Mesenchymal stem cell (in vitro differentiated cells and primary cell): Measurements from ENCODE around the gene MED29.

Source experiments
- DNase-seq: peaks from one replicate; pipeline ENCODE4 v3.0.0-alpha.2; 2013
- H2AFZ ChIP-seq: one replicate; pipeline ENCODE4 v1.6.1; 2013; ENCODE audit warnings: low read depth, mild to moderate bottlenecking, control low read depth, inconsistent platforms, low read length, moderate library complexity
- H2AK5ac ChIP-seq: 2 replicates; pipeline ENCODE4 v1.6.1; 2013; ENCODE audit warnings: low read length, moderate library complexity, mild to moderate bottlenecking, inconsistent platforms; ENCODE audit not compliant: severe bottlenecking
- H2BK120ac ChIP-seq: one replicate; pipeline ENCODE4 v1.6.1; 2013; ENCODE audit warnings: low read depth, mild to moderate bottlenecking, inconsistent platforms, low read length, moderate library complexity
- H2BK12ac ChIP-seq, 2 experiments: one replicate each; pipeline ENCODE4 v1.6.1; 2013; ENCODE audit warnings: inconsistent platforms in 2 of 2, low read length in 2 of 2, mild to moderate bottlenecking in 2 of 2, moderate library complexity in 2 of 2, control low read depth in 1 of 2
- H2BK15ac ChIP-seq: one replicate; pipeline ENCODE4 v1.6.1; 2013; ENCODE audit warnings: mild to moderate bottlenecking, low read depth, inconsistent platforms; ENCODE audit not compliant: poor library complexity, severe bottlenecking
- H2BK5ac ChIP-seq: 2 replicates; pipeline ENCODE4 v1.6.1; 2013; ENCODE audit warnings: low read depth, mild to moderate bottlenecking, low read length, control low read depth, inconsistent platforms; ENCODE audit not compliant: poor library complexity, severe bottlenecking
- H3K14ac ChIP-seq, 2 experiments: one replicate each; pipeline ENCODE4 v1.6.1; 2013; ENCODE audit warnings: inconsistent platforms in 2 of 2, low read length in 2 of 2, control low read depth in 1 of 2, mild to moderate bottlenecking in 1 of 2, moderate library complexity in 1 of 2
- H3K18ac ChIP-seq, 2 experiments: one replicate each; pipeline ENCODE4 v1.6.1; 2013; ENCODE audit warnings: inconsistent platforms in 2 of 2, low read length in 2 of 2, control low read depth in 1 of 2, low read depth in 1 of 2, mild to moderate bottlenecking in 1 of 2
- H3K23ac ChIP-seq, 2 experiments: one replicate each; pipeline ENCODE4 v1.6.1; 2013; ENCODE audit warnings: inconsistent platforms in 2 of 2, low read length in 2 of 2, mild to moderate bottlenecking in 2 of 2, moderate library complexity in 2 of 2, control low read depth in 1 of 2
- H3K27ac ChIP-seq: 2 replicates; pipeline ENCODE4 v1.5.1; 2013; ENCODE audit warnings: mild to moderate bottlenecking, moderate library complexity, low read length, control low read depth, inconsistent platforms; ENCODE audit not compliant: poor library complexity, severe bottlenecking
- H3K27me3 ChIP-seq, 2 experiments: 2 replicates each; pipeline versions ENCODE4 v1.6.1 to v1.7.0; 2013; ENCODE audit warnings: low read length in 2 of 2, mild to moderate bottlenecking in 2 of 2, moderate library complexity in 2 of 2, control low read depth in 1 of 2, inconsistent platforms in 1 of 2; ENCODE audit not compliant: control insufficient read depth in 1 of 2, insufficient read depth in 1 of 2
- H3K36me3 ChIP-seq, 2 experiments: 2 replicates each; pipeline versions ENCODE4 v1.6.1 to v1.7.0; 2013; ENCODE audit warnings: low read length in 2 of 2, control low read depth in 1 of 2, inconsistent platforms in 1 of 2, low read depth in 1 of 2, mild to moderate bottlenecking in 1 of 2; ENCODE audit not compliant: insufficient read depth in 2 of 2, control insufficient read depth in 1 of 2
- H3K4ac ChIP-seq, 2 experiments: one replicate each; pipeline ENCODE4 v1.6.1; 2013; ENCODE audit warnings: inconsistent platforms in 2 of 2, low read length in 2 of 2, mild to moderate bottlenecking in 2 of 2, moderate library complexity in 2 of 2, control low read depth in 1 of 2, low read depth in 1 of 2
- H3K4me1 ChIP-seq: 2 replicates; pipeline ENCODE4 v1.6.1; 2013; ENCODE audit warnings: low read depth, low read length, control low read depth; ENCODE audit not compliant: control insufficient read depth, insufficient read depth
- H3K4me2 ChIP-seq: 2 replicates; pipeline ENCODE4 v1.6.1; 2013; ENCODE audit warnings: low read length, mild to moderate bottlenecking, inconsistent platforms; ENCODE audit not compliant: poor library complexity, severe bottlenecking
- H3K4me3 ChIP-seq, 2 experiments: 2 replicates each; pipeline versions ENCODE4 v1.5.1 to v1.7.0; 2013; ENCODE audit warnings: low read length in 2 of 2, mild to moderate bottlenecking in 2 of 2, control low read depth in 1 of 2, low read depth in 1 of 2; ENCODE audit not compliant: insufficient read depth in 1 of 2
- H3K79me1 ChIP-seq: replicated peaks from 2 replicates; pipeline ENCODE4 v1.6.1; 2013; ENCODE audit warnings: mild to moderate bottlenecking, control low read depth, low read length, inconsistent platforms; ENCODE audit not compliant: poor library complexity, severe bottlenecking
- H3K9ac ChIP-seq: 2 replicates; pipeline ENCODE4 v1.7.0; 2013; ENCODE audit warnings: mild to moderate bottlenecking, low read length, moderate library complexity
- H3K9me3 ChIP-seq: 2 replicates; pipeline ENCODE4 v1.7.0; 2013; ENCODE audit warnings: mild to moderate bottlenecking, low read length; ENCODE audit not compliant: control insufficient read depth
- H4K8ac ChIP-seq: one replicate; pipeline ENCODE4 v1.6.1; 2013; ENCODE audit warnings: inconsistent platforms, mild to moderate bottlenecking, low read length, moderate library complexity
- H4K91ac ChIP-seq: one replicate; pipeline ENCODE4 v1.6.1; 2013; ENCODE audit warnings: mild to moderate bottlenecking, low read length, inconsistent platforms
- WGBS: methylation state at CpG from one replicate; pipeline ENCODE4 v1.1.7; 2013; ENCODE audit warnings: mixed read lengths; 5-methylcytosine and 5-hydroxymethylcytosine counted together

MED29 gene

DNA sequence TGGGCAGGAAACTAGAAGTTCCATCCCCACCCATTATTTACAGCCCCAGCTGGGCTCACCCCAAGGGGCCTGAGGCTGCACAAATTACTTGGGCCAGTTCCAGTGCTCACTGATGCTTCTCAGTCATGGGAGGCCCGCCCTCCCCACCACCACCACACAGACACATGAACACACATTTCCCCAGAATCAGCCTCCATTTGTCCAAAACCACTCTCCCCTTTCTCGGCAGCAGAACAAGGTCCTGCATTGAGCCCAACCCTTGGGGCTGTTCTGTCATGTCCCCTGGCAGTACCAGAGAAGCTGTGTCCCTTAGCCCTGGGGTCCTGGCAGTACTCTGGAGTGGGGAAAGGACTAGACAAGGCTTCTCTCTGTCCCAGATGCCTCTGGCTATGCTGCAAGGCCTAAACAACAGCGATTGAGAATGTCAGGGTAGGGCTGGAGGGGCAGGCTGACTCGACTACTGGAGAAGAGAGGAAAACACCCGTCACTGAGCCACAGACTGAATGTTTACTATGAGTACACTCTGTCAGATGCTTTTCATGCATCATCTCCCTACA is 27.2 kb upstream of the MED29 start:
- no peak overlapping the region for H4K8ac ChIP-seq
- H3K18ac ChIP-seq = no peak overlapping the region
- no peak overlapping the region for H2BK15ac ChIP-seq
- H3K79me1 ChIP-seq = peaks cover 39% of the 10 kb centered on the region
- no peak overlapping the region for H3K4ac ChIP-seq
- peak overlapping the region; percentile 91 for H3K9ac ChIP-seq
- H3K27me3 ChIP-seq = no peaks in the 10 kb centered on the region
- H3K36me3 ChIP-seq = peaks cover 30 to 58% of the 10 kb centered on the region in 2 experiments
- no peak overlapping the region for H2AK5ac ChIP-seq
- WGBS = 81% methylated on average over 4 of the region's 5 CpGs
- peaks cover 19% of the 10 kb centered on the region for H3K4me1 ChIP-seq
- peak overlapping the region in 1 of 2 experiments; percentile 2 for H3K14ac ChIP-seq
- no peak overlapping the region for H2AFZ ChIP-seq
- H3K4me3 ChIP-seq = no peak overlapping the region
- no peak overlapping the region for H3K4me2 ChIP-seq
- no peak overlapping the region for H2BK120ac ChIP-seq
- DNase-seq = peak; percentile 62
- H3K23ac ChIP-seq = no peak overlapping the region
- no peaks in the 10 kb centered on the region for H3K9me3 ChIP-seq
- H2BK5ac ChIP-seq = no peak overlapping the region
- H3K27ac ChIP-seq = peak overlapping the region; percentile 52
- no peak overlapping the region for H2BK12ac ChIP-seq
- H4K91ac ChIP-seq = no peak overlapping the region

DNA sequence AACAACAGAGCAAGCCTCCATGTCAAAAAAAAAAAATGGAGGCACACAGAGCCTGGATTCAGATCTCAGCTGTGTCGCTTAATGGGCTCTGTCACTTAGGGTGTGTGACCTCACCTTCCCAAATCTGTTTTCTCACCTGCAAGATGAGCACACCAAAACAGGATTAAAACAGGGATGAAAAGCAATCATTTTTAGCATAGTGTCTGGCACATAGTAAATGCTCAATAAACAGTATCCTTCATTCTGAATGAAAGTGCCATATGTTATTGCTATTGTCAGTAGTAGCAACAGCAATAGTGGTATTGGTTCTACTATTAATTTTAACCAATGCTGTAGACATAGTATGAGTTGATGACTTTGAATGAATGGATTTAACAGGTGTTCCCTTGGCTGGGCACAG is 25.6 kb upstream of the MED29 start:
- Histone ChIP-seq H3K9me3 (no peaks in the 10 kb centered on the region), H3K4me3 (no peak overlapping the region), H3K23ac (no peak overlapping the region), H3K36me3 (peaks cover 35 to 61% of the 10 kb centered on the region in 2 experiments), H2BK5ac (no peak overlapping the region), H3K9ac (no peak overlapping the region), H3K14ac (no peak overlapping the region), H2AK5ac (no peak overlapping the region), H3K4me2 (no peak overlapping the region), H2BK120ac (no peak overlapping the region), H3K27me3 (no peaks in the 10 kb centered on the region), H3K79me1 (peaks cover 43% of the 10 kb centered on the region), H2AFZ (no peak overlapping the region), H3K4me1 (peaks cover 19% of the 10 kb centered on the region), H3K27ac (no peak overlapping the region), H2BK15ac (no peak overlapping the region), H3K18ac (no peak overlapping the region), H2BK12ac (no peak overlapping the region), H4K8ac (no peak overlapping the region), H4K91ac (no peak overlapping the region), H3K4ac (no peak overlapping the region)
- 100% methylated on average over 1 of the region's 1 CpG for WGBS
- DNase-seq = no peak

DNA sequence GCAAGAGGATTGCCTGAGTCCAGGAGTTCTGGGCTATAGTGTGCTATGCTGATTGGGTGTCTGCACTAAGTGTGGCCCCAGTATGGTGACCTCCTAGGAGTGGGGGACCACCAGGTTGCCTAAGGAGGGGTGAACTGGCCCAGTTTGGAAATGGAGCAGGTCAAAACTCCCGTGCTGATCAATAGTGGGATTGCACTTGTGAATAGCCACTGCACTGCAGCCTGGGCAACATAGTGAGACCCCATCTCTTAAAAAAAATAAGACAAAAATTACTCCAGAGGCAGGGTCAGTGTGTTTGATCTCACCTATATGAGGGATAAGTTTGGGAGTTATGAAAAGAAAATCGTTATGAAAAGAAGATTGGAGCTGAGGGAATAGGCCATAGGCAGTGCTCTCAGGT is 22.0 kb upstream of the MED29 start:
- no peak overlapping the region for H2BK120ac ChIP-seq
- H3K36me3 ChIP-seq = peaks cover 42 to 75% of the 10 kb centered on the region in 2 experiments
- no peak overlapping the region for H3K4me2 ChIP-seq
- no peak overlapping the region for H3K27ac ChIP-seq
- H4K91ac ChIP-seq = no peak overlapping the region
- H3K4ac ChIP-seq = no peak overlapping the region
- no peak overlapping the region for H2AFZ ChIP-seq
- no peaks in the 10 kb centered on the region for H3K27me3 ChIP-seq
- H4K8ac ChIP-seq = no peak overlapping the region
- H3K9ac ChIP-seq = no peak overlapping the region
- WGBS = 92% methylated on average over 2 of the region's 2 CpGs
- no peak overlapping the region for H2AK5ac ChIP-seq
- H3K4me3 ChIP-seq = no peak overlapping the region
- peaks cover 3% of the 10 kb centered on the region for H3K4me1 ChIP-seq
- no peak overlapping the region for H3K14ac ChIP-seq
- H2BK15ac ChIP-seq = no peak overlapping the region
- H3K18ac ChIP-seq = no peak overlapping the region
- H2BK5ac ChIP-seq = no peak overlapping the region
- H3K9me3 ChIP-seq = no peaks in the 10 kb centered on the region
- no peak for DNase-seq
- no peak overlapping the region for H2BK12ac ChIP-seq
- no peak overlapping the region for H3K23ac ChIP-seq
- H3K79me1 ChIP-seq = peaks cover 54% of the 10 kb centered on the region

GRCh38 chr19:39370735-39371134 is 20.4 kb upstream of the MED29 start:
- Histone ChIP-seq H3K4me3 (no peak overlapping the region), H3K4me1 (peaks cover 3% of the 10 kb centered on the region), H3K14ac (no peak overlapping the region), H4K91ac (no peak overlapping the region), H2BK120ac (no peak overlapping the region), H3K4ac (no peak overlapping the region), H2AK5ac (no peak overlapping the region), H2AFZ (no peak overlapping the region), H4K8ac (no peak overlapping the region), H3K27me3 (no peaks in the 10 kb centered on the region), H3K18ac (no peak overlapping the region), H3K9ac (peak overlapping the region; percentile 6), H2BK15ac (no peak overlapping the region), H3K79me1 (peaks cover 57% of the 10 kb centered on the region), H3K27ac (no peak overlapping the region), H2BK5ac (no peak overlapping the region), H3K23ac (no peak overlapping the region), H2BK12ac (no peak overlapping the region), H3K9me3 (no peaks in the 10 kb centered on the region), H3K4me2 (no peak overlapping the region), H3K36me3 (peaks cover 50 to 77% of the 10 kb centered on the region in 2 experiments)
- DNase-seq = no peak
- 96% methylated on average over 5 of the region's 5 CpGs for WGBS
